KMS-11 (cell line): ENCODE measurements around the gene ATRIP.
"Not testable (repeated sequence)": the region's sequence is repeated elsewhere in the genome, so short reads cannot be mapped to it uniquely, and the experiment has no call there.

Source experiments
- H2AFZ ChIP-seq: fragments of 200-600 bp; sonication (generic); 2 replicates; pipeline ENCODE4 v1.6.1; 2016; ENCODE audit warnings: antibody characterized with exemption, mixed run types, low read depth
- H3K27ac ChIP-seq: fragments of 200-600 bp; sonication (generic); 2 replicates; pipeline ENCODE4 v1.6.1; 2016; ENCODE audit warnings: mild to moderate bottlenecking, mixed run types
- H3K27me3 ChIP-seq: fragments of 200-600 bp; sonication (generic); 2 replicates; pipeline ENCODE4 v1.6.1; 2017; ENCODE audit warnings: mild to moderate bottlenecking, low read depth, mixed run types, moderate library complexity; ENCODE audit not compliant: insufficient read depth
- H3K36me3 ChIP-seq: fragments of 200-600 bp; sonication (generic); 2 replicates; pipeline ENCODE4 v1.6.1; 2017; ENCODE audit warnings: mild to moderate bottlenecking, mixed run types; ENCODE audit not compliant: insufficient read depth
- H3K4me1 ChIP-seq: fragments of 200-600 bp; sonication (generic); 2 replicates; pipeline ENCODE4 v1.6.1; 2016; ENCODE audit warnings: mild to moderate bottlenecking, low read depth, mixed run types; ENCODE audit not compliant: poor library complexity, severe bottlenecking
- H3K4me2 ChIP-seq: fragments of 200-600 bp; sonication (generic); 2 replicates; pipeline ENCODE4 v1.7.0; 2016; ENCODE audit warnings: mild to moderate bottlenecking, mixed run types
- H3K4me3 ChIP-seq: fragments of 200-600 bp; sonication (generic); IDR thresholded peaks from 2 replicates; pipeline ENCODE4 v1.6.1; 2017; ENCODE audit warnings: low read depth, low read length, mixed read lengths; ENCODE audit not compliant: insufficient read depth
- H3K79me2 ChIP-seq: fragments of 200-600 bp; sonication (generic); 2 replicates; pipeline ENCODE4 v1.6.1; 2016; ENCODE audit warnings: low read depth, mixed run types; ENCODE audit not compliant: insufficient read depth
- H3K9ac ChIP-seq: fragments of 200-600 bp; sonication (generic); 2 replicates; pipeline ENCODE4 v1.6.1; 2016; ENCODE audit warnings: mild to moderate bottlenecking, mixed run types
- H4K20me1 ChIP-seq: fragments of 200-600 bp; sonication (generic); 2 replicates; pipeline ENCODE4 v1.6.1; 2016; ENCODE audit warnings: mild to moderate bottlenecking, mixed run types; ENCODE audit not compliant: insufficient read depth
- TF ChIP-seq, protein P1 (sequence below): fragments of 200-600 bp; sonication (generic); conservative IDR thresholded peaks from 2 replicates; pipeline ENCODE4 v1.6.1; 2017; ENCODE audit warnings: low read depth, mild to moderate bottlenecking, antibody characterized with exemption, low read length, moderate library complexity, mixed read lengths

Gene ATRIP

DNA sequence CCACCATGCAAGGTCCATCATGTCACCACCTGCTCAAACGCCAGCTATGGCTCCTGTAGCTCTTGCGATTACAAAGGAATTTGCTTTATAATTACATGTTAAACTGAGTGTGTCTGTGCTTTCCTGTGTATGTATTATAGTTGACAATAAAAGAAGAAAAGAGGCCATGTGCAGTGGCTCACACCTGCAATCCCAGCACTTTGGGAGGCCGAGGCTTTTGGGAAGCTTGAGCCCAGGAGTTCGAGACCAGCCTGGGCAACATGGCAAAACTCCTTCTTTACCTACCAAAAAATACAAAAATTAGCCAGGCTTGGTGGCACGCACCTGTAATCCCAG is 27.0 kb downstream of the ATRIP start:
- H3K4me1 ChIP-seq = peaks cover 39% of the 10 kb centered on the region
- H3K36me3 ChIP-seq = no peaks in the 10 kb centered on the region
- peak overlapping the region; percentile 92 for H3K27ac ChIP-seq
- TF ChIP-seq, protein P1, sequence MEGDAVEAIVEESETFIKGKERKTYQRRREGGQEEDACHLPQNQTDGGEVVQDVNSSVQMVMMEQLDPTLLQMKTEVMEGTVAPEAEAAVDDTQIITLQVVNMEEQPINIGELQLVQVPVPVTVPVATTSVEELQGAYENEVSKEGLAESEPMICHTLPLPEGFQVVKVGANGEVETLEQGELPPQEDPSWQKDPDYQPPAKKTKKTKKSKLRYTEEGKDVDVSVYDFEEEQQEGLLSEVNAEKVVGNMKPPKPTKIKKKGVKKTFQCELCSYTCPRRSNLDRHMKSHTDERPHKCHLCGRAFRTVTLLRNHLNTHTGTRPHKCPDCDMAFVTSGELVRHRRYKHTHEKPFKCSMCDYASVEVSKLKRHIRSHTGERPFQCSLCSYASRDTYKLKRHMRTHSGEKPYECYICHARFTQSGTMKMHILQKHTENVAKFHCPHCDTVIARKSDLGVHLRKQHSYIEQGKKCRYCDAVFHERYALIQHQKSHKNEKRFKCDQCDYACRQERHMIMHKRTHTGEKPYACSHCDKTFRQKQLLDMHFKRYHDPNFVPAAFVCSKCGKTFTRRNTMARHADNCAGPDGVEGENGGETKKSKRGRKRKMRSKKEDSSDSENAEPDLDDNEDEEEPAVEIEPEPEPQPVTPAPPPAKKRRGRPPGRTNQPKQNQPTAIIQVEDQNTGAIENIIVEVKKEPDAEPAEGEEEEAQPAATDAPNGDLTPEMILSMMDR = no peak
- peak overlapping the region; percentile 62 for H2AFZ ChIP-seq
- H3K4me2 ChIP-seq = peak overlapping the region; percentile 84
- no peaks in the 10 kb centered on the region for H4K20me1 ChIP-seq
- no peaks in the 10 kb centered on the region for H3K27me3 ChIP-seq
- peak overlapping the region; percentile 69; the same call in 1 of the 2 replicates for H3K9ac ChIP-seq
- H3K4me3 ChIP-seq = no peak overlapping the region
- peaks cover 14% of the 10 kb centered on the region; the same call in 1 of the 2 replicates for H3K79me2 ChIP-seq

DNA sequence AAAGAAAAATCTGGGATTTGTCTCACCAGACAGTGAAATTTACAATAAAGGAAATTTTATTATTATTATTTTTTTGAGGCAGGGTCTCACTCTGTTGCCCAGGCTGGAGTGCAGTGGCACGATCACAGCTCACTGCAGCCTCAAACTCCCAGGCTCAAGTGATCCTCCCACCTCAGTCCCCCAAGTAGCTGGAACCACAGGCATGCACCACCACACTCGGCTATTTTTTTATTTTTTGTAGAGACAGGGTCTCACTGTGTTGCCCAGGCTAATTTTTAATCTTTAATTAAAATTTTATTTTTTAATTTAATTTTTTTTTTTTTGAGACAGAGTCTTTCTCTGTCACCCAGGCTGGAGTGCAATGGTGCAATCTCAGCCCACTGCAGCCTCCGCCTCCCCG is 27.5 kb downstream of the ATRIP start:
- H3K4me2 ChIP-seq, H3K27ac ChIP-seq: not testable (repeated sequence)
- H3K4me1 ChIP-seq = peaks cover 42% of the 10 kb centered on the region

DNA sequence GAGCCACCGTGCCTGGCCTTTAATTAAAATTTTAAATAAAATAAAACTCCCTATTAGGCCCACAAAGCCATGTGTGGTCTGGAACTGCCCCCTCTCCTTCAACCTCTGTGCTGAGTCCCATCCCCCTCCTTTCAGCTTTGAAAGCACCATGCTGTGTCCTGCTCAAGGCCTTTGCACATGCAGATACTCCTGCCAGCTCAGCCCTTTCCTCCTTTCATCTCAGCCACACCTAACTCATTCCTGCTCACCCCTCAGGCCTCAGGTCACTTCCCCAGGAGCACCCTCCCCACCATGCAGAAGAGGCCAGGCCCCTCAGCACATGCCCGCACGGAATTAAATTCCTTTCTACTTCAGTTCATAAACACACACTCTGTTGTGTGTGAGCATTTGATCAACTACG is 28.1 kb downstream of the ATRIP start:
- Histone ChIP-seq H3K27me3 (no peaks in the 10 kb centered on the region), H3K27ac (no peak overlapping the region), H2AFZ (no peak overlapping the region), H3K36me3 (no peaks in the 10 kb centered on the region), H4K20me1 (no peaks in the 10 kb centered on the region), H3K79me2 (peaks cover 14% of the 10 kb centered on the region; the same call in 1 of the 2 replicates), H3K9ac (no peak overlapping the region), H3K4me2 (no peak overlapping the region; the same call in 1 of the 2 replicates), H3K4me3 (no peak overlapping the region), H3K4me1 (peaks cover 48% of the 10 kb centered on the region)
- TF ChIP-seq, protein P1 = no peak

More for the DNA sequence above, 27.5 kb downstream of the ATRIP start:
- peaks cover 14% of the 10 kb centered on the region; the same call in 1 of the 2 replicates for H3K79me2 ChIP-seq
- H3K36me3 ChIP-seq, H4K20me1 ChIP-seq, H3K4me3 ChIP-seq, H2AFZ ChIP-seq, H3K9ac ChIP-seq, H3K27me3 ChIP-seq: not testable (repeated sequence)

DNA sequence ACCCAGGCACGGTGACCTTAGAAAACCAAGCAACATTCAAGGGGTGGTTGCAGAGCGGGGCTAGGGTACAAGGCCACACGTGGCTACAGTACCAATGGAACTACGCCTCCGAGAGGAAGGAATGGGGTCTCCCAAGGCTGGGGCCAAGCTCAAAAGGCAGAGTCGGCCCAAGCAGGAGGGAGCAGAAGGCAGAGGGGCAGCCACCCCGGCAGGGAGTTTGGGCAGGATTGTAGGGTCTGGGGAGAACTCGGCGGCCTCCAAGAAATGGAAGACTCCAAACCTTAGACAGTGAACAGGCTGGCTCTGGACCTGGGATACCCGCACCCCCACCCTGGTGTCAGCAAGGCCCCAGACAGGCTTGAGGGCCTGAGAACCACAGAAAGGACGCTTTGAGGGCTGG is 28.7 kb downstream of the ATRIP start:
- no peak overlapping the region for H3K4me2 ChIP-seq
- no peak overlapping the region for H3K9ac ChIP-seq

DNA sequence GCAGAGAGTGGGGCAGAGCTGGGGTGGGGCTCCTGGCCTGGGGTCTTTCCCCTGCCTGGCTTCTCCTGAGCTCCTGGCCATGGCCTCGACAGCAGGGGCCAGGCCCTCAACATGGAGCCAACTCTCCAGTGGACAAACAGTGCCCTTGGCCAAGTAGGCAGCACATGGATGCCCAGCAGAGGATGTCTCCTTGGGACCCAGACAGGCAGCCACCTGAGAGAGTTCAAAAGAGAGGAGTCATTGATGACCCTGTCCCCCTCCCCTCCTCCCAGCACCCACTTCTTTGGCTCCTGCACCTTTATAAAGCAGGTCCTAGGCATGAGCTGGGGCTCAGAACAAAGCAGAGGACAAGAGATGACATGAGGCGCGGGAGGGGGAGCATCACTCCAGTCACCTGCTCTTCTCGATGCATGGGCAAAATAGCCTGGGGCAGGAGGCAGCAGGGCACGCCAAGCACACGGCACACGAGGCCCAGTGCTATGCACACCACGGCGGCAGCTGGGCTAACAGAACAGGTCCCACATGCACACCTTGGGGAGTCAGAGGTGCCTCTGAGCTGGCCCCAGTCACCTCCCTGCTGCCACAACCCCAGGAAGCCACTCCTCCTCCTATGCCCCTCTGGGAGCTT is 30.0 kb downstream of the ATRIP start:
- no peaks in the 10 kb centered on the region for H3K36me3 ChIP-seq
- H4K20me1 ChIP-seq = no peaks in the 10 kb centered on the region
- no peak overlapping the region for H3K27ac ChIP-seq
- H3K27me3 ChIP-seq = no peaks in the 10 kb centered on the region
- no peak overlapping the region for H3K4me2 ChIP-seq
- no peak overlapping the region for H3K4me3 ChIP-seq
- peaks cover 48% of the 10 kb centered on the region for H3K4me1 ChIP-seq
- TF ChIP-seq, protein P1 = no peak
- no peak overlapping the region for H2AFZ ChIP-seq
- H3K79me2 ChIP-seq = peaks cover 7% of the 10 kb centered on the region; the same call in 1 of the 2 replicates
- no peak overlapping the region for H3K9ac ChIP-seq

More for the DNA sequence above, 28.7 kb downstream of the ATRIP start:
- H3K79me2 ChIP-seq = peaks cover 14% of the 10 kb centered on the region; the same call in 1 of the 2 replicates
- H3K27ac ChIP-seq = no peak overlapping the region
- H3K4me1 ChIP-seq = peaks cover 49% of the 10 kb centered on the region
- H3K4me3 ChIP-seq = no peak overlapping the region
- no peak overlapping the region for H2AFZ ChIP-seq
- TF ChIP-seq, protein P1 = no peak
- no peaks in the 10 kb centered on the region for H3K36me3 ChIP-seq
- H3K27me3 ChIP-seq = no peaks in the 10 kb centered on the region
- no peaks in the 10 kb centered on the region for H4K20me1 ChIP-seq
